ENCODE data around the gene CD163L1.
"Not testable (repeated sequence)": the region's sequence is repeated elsewhere in the genome, so short reads cannot be mapped to it uniquely, and the experiment has no call there.

CD163L1 gene

GRCh38 chr12:7352661-7353060 is 91.3 kb downstream of the CD163L1 start:
- no peak for TF ChIP-seq ZFX (IDR thresholded peaks at IDR 0.05; ENCODE audit: borderline replicate concordance)
- no peak for TF ChIP-seq CTCF (IDR thresholded peaks at IDR 0.05)
- no peak overlapping the region for H3K27ac ChIP-seq

GRCh38 chr12:7351177-7351576 is 92.8 kb downstream of the CD163L1 start:
- H3K27ac ChIP-seq = no peak overlapping the region
- TF ChIP-seq ZFX (IDR thresholded peaks at IDR 0.05; ENCODE audit: borderline replicate concordance) (no peak), CTCF (IDR thresholded peaks at IDR 0.05) (no peak)

GRCh38 chr12:7349418-7349817 is 94.5 kb downstream of the CD163L1 start:
- TF ChIP-seq CTCF (IDR thresholded peaks at IDR 0.05) = no peak
- TF ChIP-seq ZFX (IDR thresholded peaks at IDR 0.05; ENCODE audit: borderline replicate concordance) = no peak
- no peak overlapping the region for H3K27ac ChIP-seq

- no peak overlapping the region for H3K27ac ChIP-seq
- TF ChIP-seq CTCF (IDR thresholded peaks at IDR 0.05) = no peak
- no peak for TF ChIP-seq ZFX (IDR thresholded peaks at IDR 0.05; ENCODE audit: borderline replicate concordance)
Measured at GRCh38 chr12:7346551-7347225, 97.3 kb downstream of the CD163L1 start.

GRCh38 chr12:7344833-7345606 is 98.9 kb downstream of the CD163L1 start:
- no peak overlapping the region for H3K27ac ChIP-seq
- no peak for TF ChIP-seq CTCF (IDR thresholded peaks at IDR 0.05)
- TF ChIP-seq ZFX (IDR thresholded peaks at IDR 0.05; ENCODE audit: borderline replicate concordance) = no peak

- no peak for TF ChIP-seq CTCF (IDR thresholded peaks at IDR 0.05)
- no peak for TF ChIP-seq ZFX (IDR thresholded peaks at IDR 0.05; ENCODE audit: borderline replicate concordance)
- no peak overlapping the region for H3K27ac ChIP-seq
Measured at GRCh38 chr12:7339675-7340074, 104.3 kb downstream of the CD163L1 start.

GRCh38 chr12:7337790-7338189 is 106.2 kb downstream of the CD163L1 start:
- not testable (repeated sequence) for H3K27ac ChIP-seq

Measured in 22Rv1 (cell line).